ENCODE measurements around the gene AMMECR1. TPM values are rescaled to one million over a fixed set of nuclear protein-coding genes. Genes with fewer than 3 reads are reported as not detected.
"Not testable (repeated sequence)": the region's sequence is repeated elsewhere in the genome, so short reads cannot be mapped to it uniquely, and the experiment has no call there.

The AMMECR1 gene
- total RNA-seq, 1 donor from 2014 or later, result 9.2 TPM

DNA sequence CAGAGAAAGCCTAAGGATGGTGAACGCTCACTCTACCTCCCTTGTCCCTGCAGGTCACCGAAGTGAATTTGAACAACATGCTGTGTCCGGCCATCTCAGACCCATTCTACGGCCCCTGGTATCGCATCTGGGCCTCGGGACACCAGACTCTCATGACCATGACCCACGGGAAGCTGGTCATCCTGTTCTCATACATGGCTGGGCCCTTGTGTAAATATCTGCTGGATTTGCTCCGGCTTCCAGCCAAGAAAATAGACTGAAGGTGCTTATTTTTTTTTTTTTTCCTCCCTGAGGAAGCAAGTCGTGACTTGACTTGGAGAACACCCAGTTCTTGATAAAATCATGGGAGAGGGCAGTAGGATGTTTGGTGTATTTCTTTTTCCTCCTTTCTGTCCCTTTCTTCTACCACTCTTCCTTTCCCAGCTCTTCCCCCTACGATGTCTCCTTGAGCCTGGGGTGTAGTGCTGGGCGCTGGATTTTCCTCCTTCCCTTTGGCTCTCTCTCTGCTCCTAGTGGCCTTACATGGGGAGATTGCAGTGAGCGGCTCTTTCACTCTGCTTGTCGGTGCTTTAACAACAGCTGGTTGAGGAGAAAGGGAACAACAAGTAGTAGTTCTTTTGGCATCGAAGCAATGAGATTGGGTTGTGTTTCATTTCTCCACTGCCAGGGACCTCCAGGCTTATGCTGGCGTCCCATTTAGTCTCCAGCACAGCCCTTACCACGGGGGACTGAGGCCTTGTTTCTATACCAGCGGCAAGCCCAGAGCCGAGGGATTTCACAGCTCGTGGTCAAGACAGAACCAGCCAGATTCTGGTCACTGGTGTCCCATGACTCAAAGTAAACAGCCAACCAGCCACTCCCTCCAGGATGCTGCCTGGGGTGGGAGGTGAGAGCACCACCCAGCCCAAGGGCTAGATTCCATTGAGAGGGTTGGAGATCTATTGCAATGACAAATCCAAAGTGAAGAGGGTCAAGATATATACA lies 144.4 kb downstream of the AMMECR1 start:
- intact Hi-C loops (cut with micrococcal nuclease), result no loop called here

DNA sequence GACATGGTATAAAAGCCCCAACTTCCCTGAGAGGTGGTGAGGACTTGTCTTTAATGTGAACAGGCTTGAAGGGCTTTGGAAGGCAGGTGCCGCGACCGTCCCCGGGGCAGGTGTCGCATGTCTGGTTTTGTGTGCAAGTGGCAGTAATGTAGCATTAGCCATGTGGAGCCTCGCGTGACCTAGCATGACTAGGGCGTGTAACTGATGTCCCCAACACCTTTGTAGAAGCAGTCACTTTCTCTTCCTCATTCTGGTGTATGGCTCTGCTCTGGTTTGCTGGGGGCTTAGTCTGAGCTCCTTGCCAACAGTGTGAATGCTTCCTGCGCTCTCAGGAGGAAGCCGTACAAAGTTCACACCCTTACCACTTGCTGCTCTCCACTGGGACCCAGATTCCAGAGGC lies 145.7 kb downstream of the AMMECR1 start:
- intact Hi-C loops (cut with micrococcal nuclease), result no loop called here

DNA sequence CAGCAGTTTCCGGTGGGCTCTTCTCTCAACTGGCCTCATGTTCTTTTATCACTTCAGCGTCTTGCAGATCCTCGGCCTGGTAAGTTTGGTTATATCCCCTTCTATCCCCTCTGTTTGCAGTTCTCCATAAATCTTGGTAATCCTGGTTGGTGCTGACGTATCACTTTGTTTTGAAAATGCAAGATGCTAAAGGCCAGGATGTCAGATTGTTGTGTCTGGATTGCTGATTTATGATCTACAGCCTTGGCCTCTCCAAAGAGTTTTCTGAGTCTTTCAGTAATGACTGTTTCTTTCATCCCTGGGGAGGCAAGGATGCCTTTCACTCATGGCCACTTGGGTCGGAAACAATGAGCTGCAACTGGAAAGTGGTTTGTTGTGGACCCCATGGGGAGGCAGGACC lies 146.4 kb downstream of the AMMECR1 start:
- intact Hi-C loops (cut with micrococcal nuclease), result no loop called here

DNA sequence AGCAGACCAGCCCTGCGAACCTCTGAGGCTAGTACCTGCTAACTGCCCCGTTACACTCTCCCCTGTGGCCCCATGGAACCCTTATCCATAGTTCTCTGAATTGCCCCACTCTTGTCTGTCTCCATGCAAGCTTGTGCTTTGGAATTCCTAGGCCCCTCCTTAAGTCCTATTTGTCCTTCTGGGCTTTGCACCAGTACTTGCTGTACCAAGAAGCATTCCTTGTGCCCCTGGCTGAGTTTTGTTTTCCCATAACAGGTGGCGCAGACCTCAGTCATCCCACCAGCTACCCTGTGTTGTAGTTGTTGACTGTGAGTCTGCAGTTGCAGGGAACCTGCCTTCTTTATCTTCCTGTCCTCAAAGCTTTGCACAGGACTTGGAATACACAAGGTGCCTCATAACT lies 147.9 kb downstream of the AMMECR1 start:
- intact Hi-C loops (cut with micrococcal nuclease), result no loop called here

DNA sequence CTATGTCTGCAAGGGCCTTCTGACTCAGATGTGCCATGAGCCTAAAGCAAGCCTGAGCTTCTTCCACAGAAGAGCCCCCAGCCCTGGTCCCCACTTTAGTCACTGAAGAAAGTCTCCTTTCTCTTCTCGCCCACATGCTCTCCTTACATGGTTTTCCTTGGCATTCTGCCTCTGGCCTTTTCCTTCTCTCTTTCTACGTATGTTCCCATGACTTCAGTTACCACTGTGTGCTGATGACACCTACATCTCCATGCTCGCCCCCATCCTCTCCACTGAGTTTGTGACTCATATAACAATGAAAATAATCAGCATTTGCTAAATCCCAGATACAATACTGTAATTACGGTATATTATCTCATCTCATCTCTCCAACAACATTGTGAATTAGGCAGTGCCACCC lies 149.3 kb downstream of the AMMECR1 start:
- intact Hi-C loops (cut with micrococcal nuclease), result loop anchor here (2.0 kb wide), 1 partner anchor 148 kb away; no protein-coding TSS in a partner anchor

DNA sequence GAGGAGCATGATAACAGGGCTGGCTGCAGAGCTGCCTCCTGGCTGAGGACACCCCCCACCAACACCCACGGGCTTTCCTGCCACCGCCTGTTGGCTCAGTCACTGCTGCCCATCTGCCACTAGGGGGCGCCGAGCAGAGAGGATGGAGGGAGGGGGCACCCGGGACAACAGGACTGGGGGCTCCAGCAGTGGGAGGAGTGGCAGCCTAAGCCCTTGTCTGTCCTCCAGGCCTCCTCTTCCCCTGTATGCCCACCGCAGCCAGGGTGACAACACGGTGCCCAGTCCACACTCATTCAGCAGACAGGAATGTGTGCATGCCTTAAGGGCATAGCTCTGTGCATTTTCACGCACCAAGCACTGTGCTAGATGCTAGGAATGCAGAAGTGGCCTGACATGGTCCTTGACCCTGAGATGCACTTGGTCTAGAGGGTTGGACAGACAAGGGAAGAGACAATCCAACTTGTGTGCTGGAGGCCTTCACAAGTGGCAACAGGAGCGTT lies 149.9 kb downstream of the AMMECR1 start:
- intact Hi-C loops (cut with micrococcal nuclease), result loop anchor here (2.0 kb wide), 1 partner anchor 149 kb away; no protein-coding TSS in a partner anchor

DNA sequence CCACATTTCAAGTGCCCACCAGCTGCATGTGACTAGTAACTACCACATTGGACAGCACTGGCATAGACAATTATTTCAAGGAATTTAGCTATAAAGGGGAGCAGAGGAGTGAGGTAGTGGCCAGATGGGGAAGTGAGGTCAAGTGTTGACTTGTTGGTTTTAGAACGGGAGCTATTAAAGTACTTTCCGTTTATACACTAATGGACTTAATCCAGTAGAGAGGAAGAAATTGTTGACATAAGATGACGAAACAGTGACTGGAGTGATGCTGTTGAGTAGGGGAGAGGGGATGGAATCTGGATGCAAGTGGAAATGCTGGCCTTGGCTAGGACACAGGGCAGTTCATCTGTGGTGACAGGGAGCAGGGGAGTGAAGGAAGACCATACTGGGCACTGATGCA lies 154.4 kb downstream of the AMMECR1 start:
- intact Hi-C loops (cut with micrococcal nuclease), result no loop called here

DNA sequence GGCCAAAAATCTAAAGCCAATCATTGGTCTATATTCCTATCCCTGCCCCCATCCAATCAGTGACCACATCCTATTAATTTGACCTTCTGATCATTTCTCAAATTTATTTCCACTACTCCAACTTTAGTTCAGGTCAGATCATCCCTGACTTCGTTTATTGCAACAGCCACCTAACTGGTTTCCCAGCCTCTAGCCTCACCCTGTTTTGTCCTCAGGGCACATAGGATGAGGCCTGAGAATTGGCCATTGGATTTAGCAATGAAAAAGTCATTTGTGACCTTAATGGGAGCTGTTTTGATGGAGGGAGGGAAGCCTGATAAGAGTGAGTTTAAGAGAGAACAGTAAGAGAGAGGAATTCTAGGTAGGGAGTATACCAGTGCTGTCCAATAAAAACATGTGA lies 155.0 kb downstream of the AMMECR1 start:
- intact Hi-C loops (cut with micrococcal nuclease), result no loop called here

DNA sequence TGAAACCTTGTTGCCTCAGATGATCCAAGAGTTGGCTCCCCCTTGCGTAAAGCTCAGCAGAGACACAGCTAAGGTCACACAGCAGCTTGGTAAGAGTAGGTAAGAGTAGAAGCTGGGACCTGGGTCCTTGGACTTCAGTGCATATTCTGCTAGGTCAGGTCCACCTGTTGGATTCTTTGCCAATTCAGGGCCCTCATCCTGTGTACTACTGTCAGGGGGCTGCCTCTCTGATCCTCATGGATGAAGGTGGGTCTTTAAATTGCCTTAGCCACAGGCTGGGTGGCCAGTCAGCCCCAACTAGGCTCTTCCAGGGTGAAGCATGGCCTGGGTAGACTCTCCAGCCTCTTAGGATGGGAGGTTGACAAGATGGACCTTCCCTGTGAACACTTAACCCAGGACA lies 155.8 kb downstream of the AMMECR1 start:
- intact Hi-C loops (cut with micrococcal nuclease), result no loop called here

DNA sequence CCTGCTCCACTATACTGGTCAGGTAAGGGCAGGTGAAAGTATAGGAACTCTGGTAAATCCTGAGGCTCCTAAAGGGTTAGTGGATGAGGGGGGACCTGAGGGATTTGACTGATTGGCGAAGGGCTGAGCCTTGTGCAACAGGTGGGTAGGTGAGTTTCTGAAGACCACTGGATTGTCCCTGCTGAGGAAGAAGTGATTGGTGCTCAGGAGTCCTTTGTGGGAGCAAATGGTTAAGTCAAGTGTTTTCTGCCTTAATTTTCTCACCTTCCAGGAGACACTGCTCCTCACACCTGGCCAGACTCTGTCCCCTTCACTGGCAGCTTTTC lies 156.6 kb downstream of the AMMECR1 start:
- intact Hi-C loops (cut with micrococcal nuclease), result no loop called here

DNA sequence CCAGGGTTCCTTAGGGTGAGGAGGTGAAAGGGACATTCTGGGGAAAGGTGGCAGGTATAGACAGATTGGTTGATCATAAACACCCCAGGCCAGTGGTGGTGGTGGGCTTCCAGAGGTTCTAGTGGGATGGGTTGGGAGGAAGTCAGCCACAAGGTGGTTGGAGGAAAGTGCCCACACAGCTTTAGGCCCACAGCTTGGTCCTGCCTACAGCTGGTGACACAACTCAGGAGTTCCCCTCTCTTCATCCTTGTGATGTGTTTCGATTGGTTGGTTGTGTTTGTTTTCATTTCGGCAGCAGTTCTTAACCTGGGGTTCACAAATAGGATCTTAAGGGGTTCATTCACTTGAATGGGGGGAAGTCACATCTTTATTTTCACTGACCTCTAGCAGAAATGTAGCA lies 158.0 kb downstream of the AMMECR1 start:
- intact Hi-C loops (cut with micrococcal nuclease), result loop anchor here (1.0 kb wide), 2 partner anchors 248 to 253 kb away; no protein-coding TSS in a partner anchor

DNA sequence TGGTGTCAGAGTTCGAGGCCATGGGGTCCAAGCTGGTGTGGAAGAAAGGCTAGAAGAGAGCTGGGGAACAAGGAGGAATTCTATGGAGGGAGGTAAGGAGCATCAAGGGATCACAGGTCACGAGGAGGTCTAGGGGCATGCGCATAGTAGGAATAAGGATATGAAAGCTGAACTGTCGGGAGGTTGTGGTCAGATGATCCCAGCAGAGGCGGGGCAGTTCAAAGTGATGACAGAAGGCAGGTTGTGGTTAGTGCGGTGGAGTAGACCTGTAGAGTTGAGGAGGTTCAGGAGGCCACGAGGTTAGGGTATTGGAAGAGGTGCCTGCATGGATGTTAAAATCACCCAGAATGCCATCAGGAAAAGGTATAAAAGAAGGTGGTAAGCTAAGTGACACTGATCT lies 158.7 kb downstream of the AMMECR1 start:
- intact Hi-C loops (cut with micrococcal nuclease), result no loop called here

DNA sequence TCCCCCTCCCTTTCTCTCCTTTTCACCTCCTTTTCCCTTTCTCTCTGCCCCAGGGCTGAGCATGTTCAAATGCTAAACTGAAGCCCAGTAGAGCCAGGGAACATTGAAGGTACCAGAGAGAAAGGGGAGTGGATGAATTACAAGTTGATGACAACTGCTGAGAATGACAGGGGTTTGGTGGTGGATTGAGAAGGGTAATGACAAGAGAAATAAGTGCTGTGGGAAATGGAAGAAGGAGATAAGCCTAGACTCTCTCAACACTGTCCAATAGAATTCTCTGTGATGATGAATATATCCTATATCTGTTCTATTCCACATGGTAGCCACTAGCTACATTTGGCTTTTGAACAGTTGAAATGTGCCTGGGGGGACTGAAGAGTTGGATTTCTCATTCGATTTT lies 160.4 kb downstream of the AMMECR1 start:
- intact Hi-C loops (cut with micrococcal nuclease), result no loop called here

DNA sequence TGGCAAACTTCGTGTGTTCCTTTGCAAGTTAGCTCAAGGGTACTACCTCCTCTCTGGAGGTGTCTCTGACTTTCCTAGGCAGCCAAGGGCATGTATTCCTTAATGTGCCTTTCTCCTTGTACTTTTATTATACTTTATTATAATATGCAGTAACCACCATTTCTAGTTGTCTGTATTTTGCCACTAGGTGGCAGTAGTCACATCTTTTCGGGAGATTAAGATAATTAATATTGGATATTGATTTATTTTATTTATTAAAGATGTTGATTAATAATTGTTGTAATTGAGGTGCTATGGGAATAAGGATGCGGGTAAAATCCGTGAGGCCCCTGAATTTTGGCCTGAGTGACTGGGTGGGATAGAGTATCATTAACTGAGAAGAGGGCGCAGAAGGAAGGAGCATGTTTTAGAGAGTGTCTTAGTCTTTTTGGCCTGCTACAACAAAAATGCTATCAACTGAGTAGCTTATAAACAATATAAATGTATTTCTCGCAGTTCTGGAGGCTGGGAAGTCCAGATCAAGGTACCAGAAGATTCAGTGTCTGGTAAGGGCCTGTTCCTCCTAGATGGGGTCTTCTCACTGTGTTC lies 161.6 kb downstream of the AMMECR1 start:
- intact Hi-C loops (cut with micrococcal nuclease), result no loop called here

DNA sequence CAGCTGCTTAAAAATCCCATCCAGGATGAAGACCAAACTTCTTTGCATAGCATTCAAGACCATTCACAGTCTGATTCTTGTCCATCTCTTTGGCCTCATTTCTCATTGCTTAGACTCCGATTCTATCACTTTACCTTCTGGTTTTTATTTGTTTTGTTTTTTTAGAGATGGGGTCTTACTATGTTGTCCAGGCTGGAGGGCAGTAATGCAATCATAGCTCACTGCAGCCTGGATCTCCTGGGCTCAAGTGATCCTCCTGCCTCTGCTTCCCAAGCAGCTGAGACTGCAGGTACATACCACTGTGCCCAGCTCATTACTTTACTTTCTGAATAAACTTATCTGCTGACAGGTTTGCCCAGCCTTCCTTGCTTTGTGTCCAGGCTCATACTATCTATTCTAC lies 162.1 kb downstream of the AMMECR1 start:
- intact Hi-C loops (cut with micrococcal nuclease), result no loop called here

DNA sequence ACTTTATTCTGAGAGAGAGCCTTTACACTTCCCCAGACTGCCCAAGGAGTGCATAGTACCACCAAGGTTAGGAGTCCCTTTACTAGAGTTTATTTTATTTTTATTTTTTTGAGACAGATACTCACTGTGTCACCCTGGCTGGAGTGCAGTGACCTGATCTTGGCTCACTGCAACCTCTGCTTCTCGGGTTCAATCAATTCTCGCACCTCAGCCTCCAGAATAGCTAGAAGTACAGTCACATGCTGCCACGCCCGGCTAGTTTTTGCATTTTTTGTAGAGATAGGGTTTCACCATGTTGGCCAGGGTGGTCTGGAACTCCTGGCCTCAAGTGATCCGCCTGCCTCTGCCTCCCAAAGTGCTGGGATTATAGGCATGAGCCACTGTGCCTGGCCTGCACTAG lies 163.6 kb downstream of the AMMECR1 start:
- intact Hi-C loops (cut with micrococcal nuclease), result not testable (repeated sequence)

DNA sequence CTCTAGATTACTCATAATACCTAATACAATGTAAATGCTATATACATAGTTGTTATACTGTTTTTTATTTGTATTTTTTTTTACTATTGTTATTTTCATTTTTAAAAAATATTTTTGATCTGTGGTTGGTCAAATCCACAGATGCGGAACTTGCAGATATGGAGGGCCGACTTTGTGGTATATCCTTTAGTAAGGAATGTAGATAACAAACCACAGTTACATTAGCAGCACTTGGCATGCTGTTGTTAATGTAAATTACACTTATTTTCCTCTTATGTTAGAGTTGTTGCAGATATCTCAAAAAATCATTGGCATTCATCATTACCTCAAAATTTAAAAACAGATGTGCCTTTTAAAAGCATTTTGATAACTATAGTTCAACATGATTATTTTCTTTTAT lies 164.0 kb downstream of the AMMECR1 start:
- intact Hi-C loops (cut with micrococcal nuclease), result no loop called here

DNA sequence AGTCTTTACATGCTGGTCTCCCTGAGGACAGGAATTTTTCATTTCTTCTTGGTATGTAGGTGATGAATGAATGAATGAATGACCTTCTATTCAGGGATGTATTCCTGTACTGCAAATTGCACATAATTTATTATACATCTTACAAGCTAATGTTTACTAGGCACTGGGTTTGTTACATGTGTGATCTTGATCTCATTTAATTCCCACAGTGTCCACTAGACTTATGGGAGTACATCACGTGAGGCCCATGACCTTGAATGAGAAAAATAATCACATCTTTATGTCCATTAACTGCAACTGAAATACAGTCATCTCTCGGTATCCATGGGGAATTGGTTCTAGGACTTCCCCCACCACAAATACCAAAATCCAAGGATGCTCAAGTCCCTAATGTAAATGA lies 164.6 kb downstream of the AMMECR1 start:
- intact Hi-C loops (cut with micrococcal nuclease), result no loop called here

DNA sequence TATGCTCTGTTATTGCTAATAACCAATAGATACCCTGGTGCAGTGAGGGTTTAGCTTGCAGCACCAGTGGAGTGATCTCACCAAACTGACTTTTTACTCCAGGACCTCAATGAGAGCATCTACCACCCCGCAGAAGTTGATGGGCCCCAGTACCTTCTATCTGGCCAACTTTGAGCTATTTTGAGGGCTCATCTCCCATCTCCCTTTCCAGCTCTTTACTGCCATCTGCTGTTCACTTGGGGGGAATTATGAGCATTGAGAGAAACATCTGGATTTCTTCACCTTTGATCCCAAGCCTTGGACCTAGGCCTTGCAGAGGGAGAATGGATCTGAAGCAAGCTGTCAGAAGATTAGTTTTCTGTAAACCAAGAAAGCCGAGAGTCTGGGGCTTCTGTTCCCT lies 171.4 kb downstream of the AMMECR1 start:
- intact Hi-C loops (cut with micrococcal nuclease), result loop anchor here (1.0 to 10.0 kb wide), 3 partner anchors 142 to 432 kb away; partner anchors contain the start of gene TMEM164

DNA sequence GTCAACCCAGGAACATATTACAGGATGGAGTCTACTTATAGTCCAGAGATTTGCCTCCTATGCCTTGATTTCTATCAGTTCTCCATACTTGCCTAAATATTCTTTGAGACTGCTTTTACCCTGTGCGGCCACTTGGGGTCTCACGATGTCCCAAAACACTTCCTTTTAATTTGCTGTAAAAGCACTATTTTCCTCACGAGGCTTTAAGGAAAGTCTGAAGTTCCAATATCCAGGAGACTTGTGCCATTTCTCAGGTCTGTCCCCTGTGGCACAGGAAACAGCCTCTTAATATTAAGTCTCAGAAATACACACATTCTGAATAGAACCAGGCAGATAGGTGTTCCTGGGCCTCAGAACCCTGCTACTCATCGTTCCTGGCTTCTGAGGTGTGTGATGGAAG lies 172.0 kb downstream of the AMMECR1 start:
- intact Hi-C loops (cut with micrococcal nuclease), result loop anchor here (1.0 to 10.0 kb wide), 3 partner anchors 141 to 431 kb away; partner anchors contain the start of gene TMEM164

DNA sequence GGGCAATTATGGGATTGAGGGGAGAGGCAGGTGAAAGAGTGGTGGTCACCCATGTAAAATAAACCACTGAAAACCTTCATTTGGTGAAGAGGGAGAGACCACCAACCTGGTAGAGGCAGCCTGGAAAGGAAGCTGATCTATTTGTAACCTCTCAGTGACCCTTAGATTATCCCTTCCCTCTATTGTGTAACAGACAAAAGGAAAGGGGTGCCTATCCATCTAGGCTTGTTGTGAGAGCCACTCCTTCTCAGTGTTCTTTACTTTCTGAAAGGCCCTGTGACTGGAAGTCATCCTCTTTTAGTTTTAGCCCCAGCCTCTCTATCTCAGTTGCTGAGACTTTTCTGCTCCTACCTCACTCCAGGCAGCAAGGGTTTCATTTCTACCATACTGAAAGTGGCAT lies 172.6 kb downstream of the AMMECR1 start:
- intact Hi-C loops (cut with micrococcal nuclease), result loop anchor here (10.0 kb wide), 2 partner anchors 141 to 431 kb away; partner anchors contain the start of gene TMEM164
